IPS-NIHi7 (cell line): Measurements from ENCODE around the gene PPP1R9B.

ENCODE experiments used
- DNase-seq: peaks from one replicate; pipeline ENCODE4 v3.0.0; 2012; ENCODE audit warnings: mixed read lengths; ENCODE audit errors: extremely low spot score

PPP1R9B gene

DNA sequence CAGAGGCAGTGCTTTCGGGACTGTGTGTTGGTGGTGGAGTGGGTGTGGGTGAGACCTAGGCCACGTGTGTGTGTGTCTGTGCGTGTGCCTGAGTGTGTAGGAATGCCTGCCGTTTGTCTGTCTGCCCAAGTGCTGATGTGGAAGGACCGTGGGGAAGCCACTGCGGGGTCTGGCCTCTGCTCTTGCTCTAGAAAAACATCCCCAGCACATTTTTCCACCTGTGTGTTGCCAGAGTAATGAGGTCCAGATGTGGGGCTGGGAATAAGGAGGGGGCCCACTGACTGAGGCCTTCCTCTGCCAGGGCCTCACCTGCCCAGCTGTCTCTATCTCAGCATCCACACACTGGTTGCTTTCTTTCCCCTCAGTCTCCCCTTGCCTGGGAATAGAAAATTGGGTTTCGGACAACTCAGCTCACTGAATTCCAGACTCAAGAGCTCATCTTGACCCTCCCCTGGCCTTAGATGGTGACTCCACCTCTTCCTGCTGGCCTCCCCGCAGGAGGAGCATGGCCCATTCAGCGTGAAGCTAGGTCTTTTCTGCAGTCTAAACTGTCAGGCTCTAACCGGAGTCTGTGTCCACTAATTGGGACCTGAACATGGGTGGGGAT is 23.0 kb upstream of the PPP1R9B start:
- DNase-seq = peak; percentile 59

DNA sequence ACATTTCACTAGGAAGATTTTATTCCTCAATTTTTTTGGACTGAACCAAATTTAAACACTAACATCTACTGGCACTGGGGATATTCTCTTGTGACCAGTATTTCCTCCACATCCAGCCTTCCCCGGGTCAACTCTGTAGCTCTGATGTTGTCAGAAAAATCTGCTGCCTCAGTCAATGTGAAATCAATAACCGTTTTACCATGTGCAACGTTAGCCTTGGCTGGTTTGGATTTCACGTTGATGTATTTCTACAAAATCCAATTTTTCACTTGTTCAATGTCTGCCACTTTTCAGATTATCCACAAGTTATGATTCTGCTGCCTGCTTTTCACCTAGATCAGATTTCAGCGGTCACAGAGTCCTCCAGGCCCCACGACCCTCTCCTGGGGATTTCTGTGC is 22.5 kb upstream of the PPP1R9B start:
- no peak for DNase-seq

DNA sequence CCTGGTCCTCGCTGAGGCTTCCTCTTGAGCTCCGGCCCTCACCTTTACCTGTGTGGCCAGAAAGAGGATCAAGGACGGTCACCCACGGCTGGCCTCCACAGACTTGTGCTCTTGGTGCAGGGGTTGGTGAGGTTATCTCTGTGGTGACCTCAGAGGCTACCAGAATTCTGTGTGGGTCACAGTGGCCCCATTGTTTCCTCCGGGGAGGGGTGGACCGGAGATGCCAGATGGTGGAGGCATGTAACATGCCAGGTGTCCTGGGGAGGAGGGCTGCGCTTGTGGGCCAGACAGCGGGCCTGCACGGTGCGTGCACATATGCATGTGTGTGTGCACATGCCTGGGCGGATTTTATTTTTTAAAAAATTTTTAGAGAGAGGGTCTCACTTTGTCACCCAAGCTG is 21.7 kb upstream of the PPP1R9B start:
- DNase-seq = no peak

DNA sequence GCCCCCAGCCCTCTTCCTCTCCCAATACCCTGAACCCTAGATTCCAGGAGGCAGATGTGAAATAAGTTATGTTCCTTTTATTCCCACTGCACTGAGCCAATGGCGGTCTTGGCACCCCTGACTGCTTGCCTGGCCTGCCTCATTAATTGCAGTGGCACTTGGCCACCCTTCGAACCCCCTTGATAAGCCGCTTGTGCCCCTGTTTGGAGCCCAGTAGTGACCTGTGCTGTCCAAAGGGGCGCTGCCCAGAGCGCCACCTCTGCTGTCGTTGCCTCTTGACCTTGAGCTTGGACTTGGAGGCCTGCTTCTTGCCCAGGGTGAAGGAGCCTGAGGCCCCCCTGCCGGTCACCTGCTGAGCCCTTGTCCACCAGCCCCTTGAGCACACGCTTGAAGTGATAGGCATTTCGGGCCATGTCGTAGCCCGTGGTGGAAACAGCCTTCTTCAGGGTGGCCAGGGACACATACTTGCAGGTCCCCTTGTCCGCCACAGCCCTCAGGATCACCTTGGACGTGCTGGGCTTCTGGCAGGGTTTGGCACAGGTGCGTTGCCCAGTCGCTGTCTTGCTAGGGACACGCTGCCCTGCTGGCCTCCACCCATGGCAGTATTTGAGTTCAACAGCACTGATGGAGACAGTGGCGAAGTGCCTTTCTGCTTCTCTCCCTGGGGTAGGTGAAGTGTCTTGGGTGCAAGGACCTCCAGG is 21.0 kb upstream of the PPP1R9B start:
- DNase-seq = no peak

DNA sequence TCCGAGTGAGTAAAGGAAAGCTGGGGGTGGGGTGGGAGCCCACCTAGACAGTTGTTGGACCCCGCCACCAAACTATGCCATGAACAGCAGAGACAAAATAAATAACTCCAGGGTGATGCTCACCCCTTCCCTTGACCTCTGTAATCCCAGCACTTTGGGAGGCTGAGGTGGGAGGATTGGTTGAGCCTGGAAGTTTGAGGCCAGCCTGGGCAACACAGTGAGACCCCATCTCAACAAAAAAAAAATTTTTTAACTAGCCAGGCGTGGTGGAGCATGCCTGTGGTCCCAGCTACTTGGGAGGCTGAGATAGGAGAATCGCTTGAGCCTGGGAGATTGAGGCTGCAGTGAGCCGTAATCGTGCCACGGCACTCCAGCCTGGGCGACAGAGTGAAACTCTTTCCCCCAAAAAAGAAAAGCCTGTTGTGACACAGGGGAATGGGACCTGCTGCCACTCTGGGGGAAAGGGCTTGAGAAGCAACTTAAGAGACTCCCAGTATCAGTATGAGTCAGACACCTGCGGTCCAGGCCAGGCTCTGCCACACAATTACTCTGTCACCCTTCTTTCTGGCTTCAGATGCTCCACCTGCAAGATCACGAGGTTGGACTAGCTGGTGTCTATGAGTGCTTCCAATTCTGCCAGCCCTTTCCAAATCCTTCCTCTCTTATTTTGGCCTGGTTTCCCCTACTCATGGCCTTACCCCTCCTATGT is 20.3 kb upstream of the PPP1R9B start:
- DNase-seq = no peak

DNA sequence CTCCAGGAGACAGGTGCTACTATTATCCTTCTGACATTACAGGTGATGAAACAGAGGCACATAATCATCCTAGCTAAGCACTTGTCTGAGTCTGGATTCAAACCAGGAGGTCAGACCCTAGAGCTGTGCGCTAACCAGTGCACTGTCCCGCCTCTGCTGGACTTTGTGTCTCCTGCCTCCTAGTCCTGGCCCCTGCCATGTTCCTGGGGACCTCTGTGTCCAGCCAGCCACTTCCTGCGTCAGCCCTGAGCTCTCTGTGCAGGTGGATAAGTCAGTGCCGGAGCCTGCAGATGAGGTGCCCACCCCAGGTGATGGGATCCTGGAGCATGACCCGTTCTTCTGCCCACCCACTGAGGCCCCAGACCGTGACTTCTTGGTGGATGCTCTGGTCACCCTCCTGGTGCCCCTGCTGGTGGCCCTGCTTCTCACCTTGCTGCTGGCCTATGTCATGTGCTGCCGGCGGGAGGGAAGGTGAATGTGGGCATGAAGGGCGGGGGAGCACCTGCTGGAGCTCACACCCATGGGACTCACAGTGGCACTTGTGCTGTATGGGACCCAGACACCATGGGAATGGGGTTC is 19.5 kb upstream of the PPP1R9B start:
- no peak for DNase-seq

DNA sequence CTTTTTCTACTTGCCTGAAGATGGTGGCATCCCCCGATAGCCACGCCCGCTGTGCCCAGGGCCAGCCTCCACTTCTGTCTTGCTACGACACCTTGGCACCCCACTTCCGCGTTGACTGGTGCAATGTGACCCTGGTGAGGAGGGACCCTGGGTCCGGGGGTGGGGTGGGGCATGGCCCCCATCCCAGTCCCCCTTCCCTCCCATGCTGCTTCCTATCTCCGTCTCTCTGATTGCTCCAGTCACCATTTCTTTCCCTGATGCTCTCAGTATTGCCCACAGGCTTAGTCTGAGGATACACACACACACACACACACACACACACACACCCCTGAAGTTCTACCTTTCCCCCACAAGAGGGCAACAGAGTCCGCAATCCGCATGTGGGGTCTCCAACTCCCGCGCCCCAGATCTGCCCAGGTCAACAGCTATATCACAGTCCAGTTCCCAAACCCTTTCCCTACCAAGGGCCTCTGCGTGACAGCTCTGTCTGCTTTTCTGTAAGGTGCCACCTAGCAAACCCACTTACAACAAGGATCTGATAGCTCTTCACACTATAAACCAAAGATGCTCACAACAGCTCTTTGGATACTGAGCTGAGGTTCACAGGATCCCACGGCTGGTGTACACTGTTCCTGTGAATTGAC is 18.8 kb upstream of the PPP1R9B start:
- DNase-seq = peak; percentile 77

DNA sequence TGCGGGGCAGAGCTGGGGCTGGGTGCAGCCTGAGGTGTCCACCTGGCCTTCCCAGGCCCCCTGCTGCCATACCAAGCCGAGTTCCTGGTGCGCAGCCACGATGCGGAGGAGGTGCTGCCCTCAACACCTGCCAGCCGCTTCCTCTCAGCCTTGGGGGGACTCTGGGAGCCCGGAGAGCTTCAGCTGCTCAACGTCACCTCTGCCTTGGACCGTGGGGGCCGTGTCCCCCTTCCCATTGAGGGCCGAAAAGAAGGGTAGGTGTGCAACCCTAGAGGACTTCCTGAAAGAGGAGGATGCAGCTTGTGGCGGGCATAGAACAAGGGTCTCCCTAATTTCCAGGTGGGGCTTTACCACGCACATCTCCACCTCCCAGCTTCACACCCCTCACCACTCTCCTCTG is 17.8 kb upstream of the PPP1R9B start:
- no peak for DNase-seq

DNA sequence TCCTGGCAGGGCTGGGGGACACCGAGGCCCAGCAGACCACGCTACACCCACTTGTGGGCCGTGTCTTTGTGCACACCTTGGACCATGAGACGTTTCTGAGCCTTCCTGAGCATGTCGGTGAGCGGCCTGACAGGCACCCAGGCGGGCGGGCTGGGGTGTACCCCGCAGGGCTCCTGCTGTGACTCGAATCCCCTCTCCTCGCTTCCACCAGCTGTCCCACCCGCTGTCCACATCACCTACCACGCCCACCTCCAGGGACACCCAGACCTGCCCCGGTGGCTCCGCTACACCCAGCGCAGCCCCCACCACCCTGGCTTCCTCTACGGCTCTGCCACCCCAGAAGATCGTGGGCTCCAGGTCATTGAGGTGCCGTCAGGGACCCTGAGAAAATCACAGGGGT is 16.9 kb upstream of the PPP1R9B start:
- no peak for DNase-seq

DNA sequence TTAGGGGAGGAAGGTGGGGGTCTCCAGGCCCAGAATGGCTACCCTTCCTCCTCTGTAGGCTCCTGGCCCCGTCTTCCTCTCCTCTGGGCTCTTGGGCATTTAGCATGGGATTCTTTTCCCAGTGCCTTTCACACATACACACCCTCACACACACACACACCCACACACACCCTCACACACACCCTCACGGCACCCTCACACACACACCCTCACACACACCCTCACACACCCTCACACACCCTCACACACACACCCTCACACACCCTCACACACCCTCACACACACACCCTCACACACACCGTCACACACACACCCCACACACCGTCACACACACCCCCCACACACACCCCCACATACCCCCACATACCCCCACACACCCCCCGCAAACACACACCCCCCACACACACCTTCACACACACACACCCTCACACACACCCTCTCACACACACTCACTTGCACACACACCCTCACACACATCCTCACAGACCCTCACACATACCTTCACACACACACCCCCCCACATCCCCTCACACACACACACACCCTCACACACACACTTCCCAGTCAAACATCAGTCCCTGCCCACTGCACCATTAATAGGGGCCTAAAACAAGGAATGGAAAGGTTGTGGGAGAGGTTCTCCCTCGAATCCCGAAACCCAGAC is 16.2 kb upstream of the PPP1R9B start:
- no peak for DNase-seq

DNA sequence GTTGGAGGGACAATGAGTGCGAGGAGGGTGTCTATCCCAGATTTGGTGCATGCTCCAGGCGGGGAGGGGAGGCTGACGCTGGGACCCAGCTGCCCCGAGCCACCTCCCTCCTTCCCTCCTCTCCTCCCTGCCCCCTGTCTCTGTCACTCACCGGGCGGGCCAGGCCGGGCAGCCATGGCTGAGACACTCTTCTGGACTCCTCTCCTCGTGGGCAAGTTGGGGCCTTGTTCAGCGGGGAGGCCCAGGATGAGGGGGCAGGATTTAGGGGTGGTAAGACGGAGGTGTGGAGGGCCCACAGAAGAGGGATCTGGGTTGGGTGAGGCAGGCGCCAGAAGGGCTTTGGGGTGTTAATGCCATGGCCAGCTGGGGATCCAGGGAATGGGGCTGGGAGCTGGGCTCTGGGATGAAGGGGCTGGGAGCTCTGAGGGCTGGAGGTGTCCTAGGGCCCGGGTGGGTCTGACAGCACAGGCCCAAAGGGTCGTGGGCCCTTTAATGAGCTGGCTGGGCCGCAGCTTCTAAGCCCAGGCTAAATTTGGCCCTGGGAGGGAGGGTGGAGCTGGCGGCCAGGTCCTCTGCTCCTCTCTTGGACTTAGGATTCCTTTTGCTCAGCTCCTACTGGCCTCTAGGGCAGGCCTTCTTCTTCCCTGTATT is 15.5 kb upstream of the PPP1R9B start, which contains the start of gene SGCA:
Gene SGCA, plus strand, starts transcription at position 139 of the 651 bp plus-strand sequence. Its CDS starts 36 bp downstream, at position 175.
- no peak for DNase-seq

DNA sequence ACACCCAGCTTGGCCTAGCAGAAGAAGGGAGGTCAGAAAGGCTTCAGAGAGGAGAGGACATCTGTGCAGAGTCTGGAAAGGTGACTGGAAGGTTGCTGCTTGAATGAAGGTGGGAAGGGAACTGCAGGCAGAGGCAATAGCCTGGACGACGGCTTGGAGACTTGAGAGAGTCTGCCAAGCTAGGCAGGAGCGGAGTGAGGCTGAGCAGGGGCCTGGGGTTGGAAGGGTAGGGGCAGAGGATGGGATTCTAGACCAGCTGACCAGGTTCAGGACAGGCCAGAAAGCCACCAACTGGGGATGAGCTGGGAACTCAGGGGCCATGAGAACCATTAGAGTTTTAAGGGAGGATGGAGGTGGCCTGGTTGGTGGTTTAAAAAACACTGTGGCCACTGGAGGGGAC is 15.0 kb upstream of the PPP1R9B start:
- DNase-seq = no peak

DNA sequence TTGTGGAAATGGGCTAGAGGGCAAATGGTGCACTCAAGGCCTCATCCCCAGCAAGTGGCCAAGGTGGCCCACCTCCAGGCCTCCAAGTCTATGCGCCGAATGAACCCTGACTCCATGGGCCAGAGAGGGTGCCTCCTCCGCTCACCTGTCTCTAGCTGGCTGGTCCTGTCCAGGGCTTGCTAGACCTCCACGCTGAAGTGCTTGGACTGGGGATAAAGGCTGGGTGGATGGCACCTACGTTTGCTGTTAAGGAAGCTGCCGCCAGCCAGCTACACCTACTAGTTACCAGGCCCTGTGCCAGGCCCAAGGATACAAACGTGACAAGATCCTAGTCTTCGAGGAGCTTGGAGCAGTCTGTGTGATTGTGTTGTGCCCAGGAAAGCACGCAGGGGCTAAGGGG is 14.6 kb upstream of the PPP1R9B start:
- no peak for DNase-seq

DNA sequence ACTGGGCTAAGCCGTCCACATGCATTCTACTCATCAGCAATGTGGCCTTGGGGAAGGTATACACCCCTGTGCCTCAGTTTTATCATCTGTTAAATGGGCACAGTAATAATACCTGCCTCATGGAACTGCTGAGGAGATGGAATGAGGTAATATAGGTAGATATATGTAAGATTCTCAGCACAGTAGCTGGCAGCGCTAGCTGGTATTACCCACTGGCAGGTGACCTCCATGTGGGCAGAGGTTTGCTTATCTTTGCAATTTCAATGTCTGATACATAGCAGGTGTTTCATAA is 14.2 kb upstream of the PPP1R9B start:
- no peak for DNase-seq

DNA sequence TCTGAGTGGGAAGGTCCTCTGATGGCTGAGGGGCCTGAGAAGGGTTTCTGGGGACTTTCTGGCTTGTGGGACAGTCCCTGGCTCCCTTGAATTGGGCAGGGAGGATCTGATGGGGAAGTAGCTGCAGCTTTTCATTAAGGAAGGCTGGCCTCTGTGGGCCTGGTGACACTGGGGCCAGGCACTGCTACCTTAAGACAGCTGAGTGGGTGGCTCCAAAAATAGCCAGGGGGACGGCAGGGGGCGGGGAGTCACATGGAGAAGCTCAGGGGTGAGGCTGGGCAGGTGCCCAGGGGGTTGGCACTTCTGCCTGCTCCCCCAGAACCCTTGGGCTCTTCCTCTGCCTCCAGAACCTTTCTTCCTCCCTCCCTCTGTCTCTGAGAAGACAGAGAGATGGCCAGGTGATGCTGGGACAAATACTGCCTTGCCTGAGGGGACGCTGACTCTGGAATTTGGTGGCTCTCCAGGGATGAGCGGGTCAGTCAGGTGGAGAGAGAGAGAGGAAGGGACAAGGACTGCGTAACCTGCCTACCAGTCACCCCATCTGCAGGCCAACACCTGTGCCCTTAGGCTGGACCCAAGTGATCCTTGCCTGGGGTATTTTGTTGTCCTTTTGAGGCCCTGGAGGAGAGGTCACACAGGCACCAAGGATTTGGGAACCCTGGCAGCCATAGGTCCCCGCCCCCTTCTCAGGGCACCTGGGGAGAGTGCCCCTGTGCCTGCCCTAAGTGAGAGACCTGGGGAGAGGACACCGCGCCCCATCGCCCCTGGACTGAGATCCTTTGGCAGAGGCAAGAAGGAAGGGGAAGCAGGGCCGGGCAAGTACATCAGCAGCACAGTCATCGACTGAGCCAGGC is 13.6 kb upstream of the PPP1R9B start:
- DNase-seq = no peak

DNA sequence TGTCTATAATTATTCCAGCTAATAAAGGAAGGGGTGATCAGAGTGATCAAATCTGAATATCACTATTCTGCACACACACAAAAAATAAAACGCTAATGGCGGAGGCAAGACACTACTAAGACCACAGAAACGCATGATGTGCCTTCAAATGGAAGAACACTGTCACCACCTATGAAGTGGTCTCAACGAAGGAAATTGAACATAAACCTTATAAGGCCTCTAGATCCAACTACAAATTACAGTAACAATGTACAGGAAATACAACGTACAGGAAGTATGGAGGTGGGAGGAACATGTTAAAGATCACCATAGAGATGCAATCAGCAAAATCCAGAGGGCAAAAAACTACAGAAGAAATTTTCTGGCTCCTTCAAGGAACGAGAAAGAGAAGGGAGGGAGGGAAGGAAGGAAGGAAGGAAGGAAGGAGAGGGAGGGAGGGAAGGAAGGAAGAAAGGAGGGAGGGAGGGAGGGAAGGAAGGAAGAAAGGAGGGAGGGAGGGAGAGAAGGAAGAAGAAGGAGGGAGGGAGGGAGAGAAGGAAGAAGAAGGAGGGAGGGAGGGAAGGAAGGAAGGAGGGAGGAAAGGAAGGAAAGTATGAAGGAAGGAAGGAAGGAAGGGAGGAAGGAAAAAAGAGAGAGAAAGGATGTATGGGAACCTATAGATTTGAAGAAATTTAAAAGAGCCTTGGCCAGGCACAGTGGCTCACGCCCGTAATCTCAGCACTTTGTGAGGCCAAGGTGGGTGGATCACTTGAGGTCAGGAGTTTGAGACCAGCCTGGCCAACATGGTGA is 12.2 kb upstream of the PPP1R9B start:
- DNase-seq = no peak

DNA sequence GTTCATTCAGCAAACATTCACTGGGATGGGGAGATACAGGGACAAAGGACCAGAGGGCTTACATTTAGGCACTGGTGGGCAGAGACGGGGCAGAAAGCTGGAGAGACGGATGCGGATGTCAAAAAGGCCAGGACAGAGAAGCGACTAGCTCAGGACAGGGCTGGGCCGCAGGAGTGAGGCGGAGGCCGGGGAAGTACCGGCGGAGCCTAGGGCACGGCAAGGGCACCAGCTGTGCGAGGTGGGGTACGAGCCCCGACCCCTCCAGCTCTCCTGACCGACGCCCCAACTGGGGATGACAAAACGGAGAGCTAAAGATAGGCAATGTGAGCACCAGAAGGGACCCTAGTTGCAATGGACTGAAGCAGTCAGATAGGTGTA is 11.4 kb upstream of the PPP1R9B start:
- no peak for DNase-seq

DNA sequence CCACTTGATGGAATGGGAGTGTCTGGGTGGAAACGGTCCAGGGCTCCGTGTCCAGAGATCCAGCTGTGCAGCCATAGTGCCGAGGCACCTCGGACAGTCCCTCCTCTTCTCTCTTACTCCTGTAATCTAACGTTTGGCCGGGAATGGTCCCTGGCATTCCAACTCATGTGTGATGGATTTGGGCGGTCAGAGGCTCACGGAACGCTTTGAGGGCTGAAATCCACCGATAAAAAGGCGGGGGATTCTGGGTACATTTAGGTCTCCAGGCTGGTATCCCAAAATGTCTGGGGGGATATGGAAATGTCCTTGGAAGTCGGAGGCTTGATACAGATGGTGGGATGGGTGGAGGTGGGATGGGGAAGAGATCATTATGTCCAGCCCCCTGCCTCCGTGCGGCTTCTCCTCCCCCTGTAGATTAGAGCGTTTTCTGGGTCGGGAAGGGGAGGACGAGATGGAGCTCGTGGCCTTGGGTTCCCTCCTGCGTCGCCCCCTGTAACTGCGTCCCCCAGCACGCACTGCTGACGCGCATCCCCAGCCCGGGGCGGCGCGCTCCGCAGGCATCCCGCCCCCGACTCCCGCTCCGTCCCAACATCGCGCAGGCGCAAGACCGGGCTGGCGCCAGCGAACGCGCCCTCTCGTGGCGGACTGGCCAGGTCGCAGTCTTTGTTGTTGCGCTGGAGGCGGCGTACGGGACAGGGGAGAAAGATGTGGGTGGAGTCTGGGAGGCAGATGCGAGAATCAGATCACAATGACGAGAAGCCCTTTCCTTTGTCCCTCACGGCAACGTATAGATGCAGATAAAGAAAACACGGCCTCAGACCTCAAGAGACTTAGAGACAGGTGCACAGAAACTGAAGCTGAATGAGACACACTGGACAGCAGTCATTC is 10.8 kb upstream of the PPP1R9B start:
- DNase-seq = peak; percentile 99

DNA sequence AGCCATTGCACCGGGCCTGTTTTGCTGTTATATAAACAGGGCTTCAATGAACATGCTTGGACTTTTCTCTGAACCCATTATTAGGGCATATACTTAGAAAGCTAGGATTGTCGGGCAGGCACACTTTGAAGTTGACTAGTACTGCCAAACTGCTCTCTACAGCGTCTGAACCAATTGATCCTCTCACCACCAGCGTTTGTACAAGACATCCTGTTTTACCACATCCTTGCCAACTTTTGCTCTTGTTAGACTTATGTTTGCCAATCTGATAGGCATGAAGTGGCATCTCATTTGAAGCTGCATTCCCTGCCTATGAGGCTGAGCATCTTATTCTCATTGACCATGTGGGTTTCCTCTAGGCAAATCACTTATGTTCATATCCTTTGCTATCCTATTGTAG is 7.4 kb upstream of the PPP1R9B start:
- no peak for DNase-seq
